HCT116 (cell line): ENCODE results near the gene HSPA9. TPM values are rescaled to one million over a fixed set of nuclear protein-coding genes. Genes with fewer than 3 reads are reported as not detected.

Experiments used
- ATAC-seq: fragments of 200-7000 bp; cut with Tn5 transposase; 2 replicates; pipeline ENCODE4 v1.9.1; 2020; ENCODE audit warnings: mild to moderate bottlenecking, moderate library complexity
- BruUV-seq: library from RNA; stranded (reverse); fragments of 400-500 nt; replicated peaks from 2 replicates; lab custom pipeline; 2021; lab: Mats Ljungman, UMichigan
- CTCF ChIA-PET: fragments of 300-600 bp; sonication (Branson Sonifier 250); formaldehyde crosslinking; loops from one replicate; lab custom pipeline; 2021; ENCODE audit warnings: antibody characterized with exemption; lab: Charles Lee
- POLR2A ChIA-PET: fragments of 300-600, 350-600 bp; sonication (Branson Sonifier 250); formaldehyde crosslinking; loops from one replicate; lab custom pipeline; 2021; ENCODE audit warnings: antibody characterized with exemption; lab: Charles Lee
- RAD21 ChIA-PET, 2 experiments: fragments of 300-600 bp; sonication (Branson Sonifier 250); formaldehyde crosslinking; loops; one replicate each; lab custom pipeline; 2023; ENCODE audit warnings: low total read pairs in 2 of 2; ENCODE audit not compliant: uncharacterized antibody in 2 of 2, unreplicated experiment in 2 of 2, low non-redundant PET in 1 of 2; lab: Charles Lee
- DNase-seq: peaks from one replicate; pipeline ENCODE4 v3.0.0-alpha.2; 2010; ENCODE audit warnings: low read depth, low spot score
- H2AFZ ChIP-seq: fragments of 200-600 bp; shearing (Covaris generic), sonication (generic); 2 replicates; pipeline ENCODE4 v1.6.1; 2017; ENCODE audit warnings: low read depth, mixed run types, mixed read lengths, antibody characterized with exemption, low read length; ENCODE audit not compliant: poor library complexity, severe bottlenecking
- H3K27ac ChIP-seq: 2 replicates; pipeline ENCODE4 v1.5.1; 2012; ENCODE audit warnings: low read depth, low read length
- H3K27me3 ChIP-seq: fragments of 200-600 bp; sonication (generic); 2 replicates; pipeline ENCODE4 v1.6.1; 2016; ENCODE audit warnings: mixed run types, low read length, mixed read lengths; ENCODE audit not compliant: insufficient read depth
- H3K36me3 ChIP-seq, 2 experiments: fragments of 200-500 bp in 1 of 2; fragments of 200-600 bp in 1 of 2; sonication (Bioruptor generic) in 1 of 2; sonication (generic) in 1 of 2; 2 replicates each; pipeline versions ENCODE4 v1.5.1 to v1.6.1; 2014 to 2016; ENCODE audit warnings: low read length in 2 of 2, inconsistent platforms in 1 of 2, mixed read lengths in 1 of 2, mixed run types in 1 of 2; ENCODE audit not compliant: insufficient read depth in 2 of 2, control insufficient read depth in 1 of 2
- H3K4me1 ChIP-seq, 2 experiments: fragments of 200-600 bp in 1 of 2; sonication (generic) in 1 of 2; 2 replicates each; pipeline versions ENCODE4 v1.5.1 to v1.6.1; 2012 to 2017; ENCODE audit warnings: low read length in 2 of 2, inconsistent platforms in 1 of 2, mild to moderate bottlenecking in 1 of 2, mixed read lengths in 1 of 2, mixed run types in 1 of 2, moderate library complexity in 1 of 2; ENCODE audit not compliant: insufficient read depth in 2 of 2, control insufficient read depth in 1 of 2
- H3K4me2 ChIP-seq: fragments of 200-600 bp; sonication (generic); 2 replicates; pipeline ENCODE4 v1.6.1; 2017; ENCODE audit warnings: mixed run types, low read length, mixed read lengths
- H3K4me3 ChIP-seq, 2 experiments: fragments of 200-600 bp in 1 of 2; sonication (generic) in 1 of 2; replicated peaks in 1 of 2; 2 replicates each; pipeline ENCODE4 v1.5.1; 2011 to 2016; ENCODE audit warnings: low read length in 2 of 2, control low read depth in 1 of 2, low read depth in 1 of 2, mild to moderate bottlenecking in 1 of 2, mixed read lengths in 1 of 2, mixed run types in 1 of 2
- H3K79me2 ChIP-seq: fragments of 200-600 bp; sonication (generic); 2 replicates; pipeline ENCODE4 v1.6.1; 2017; ENCODE audit warnings: mild to moderate bottlenecking, mixed run types, low read length, moderate library complexity, mixed read lengths; ENCODE audit not compliant: insufficient read depth
- H3K9ac ChIP-seq: fragments of 200-600 bp; sonication (generic); 2 replicates; pipeline ENCODE4 v1.6.1; 2016; ENCODE audit warnings: low read length, mixed read lengths
- H3K9me2 ChIP-seq: fragments of 200-600 bp; sonication (generic), shearing (Covaris generic); 2 replicates; pipeline ENCODE4 v1.6.1; 2017; ENCODE audit warnings: mixed run types, mild to moderate bottlenecking, moderate library complexity; ENCODE audit not compliant: insufficient read depth
- H3K9me3 ChIP-seq, 2 experiments: fragments of 200-500 bp in 1 of 2; fragments of 200-600 bp in 1 of 2; sonication (Bioruptor generic) in 1 of 2; sonication (generic) in 1 of 2; 2 replicates each; pipeline ENCODE4 v1.6.1; 2014 to 2017; ENCODE audit warnings: low read length in 2 of 2, mixed read lengths in 2 of 2, inconsistent platforms in 1 of 2, low read depth in 1 of 2, mild to moderate bottlenecking in 1 of 2, mixed run types in 1 of 2, moderate library complexity in 1 of 2; ENCODE audit not compliant: control insufficient read depth in 1 of 2, insufficient read depth in 1 of 2
- H4K20me1 ChIP-seq: fragments of 200-600 bp; sonication (generic), shearing (Covaris generic); 2 replicates; pipeline ENCODE4 v1.6.1; 2017; ENCODE audit warnings: mixed run types, mild to moderate bottlenecking, moderate library complexity; ENCODE audit not compliant: insufficient read depth
- ATF3 ChIP-seq: IDR thresholded peaks from 2 replicates; pipeline ENCODE4 v1.6.1; 2012
- CBX3 ChIP-seq: IDR thresholded peaks from 2 replicates; pipeline ENCODE4 v1.6.1; 2012; ENCODE audit warnings: low read depth
- CEBPB ChIP-seq: IDR thresholded peaks from 2 replicates; pipeline ENCODE4 v1.6.1; 2012; ENCODE audit warnings: low read depth
- EGR1 ChIP-seq: IDR thresholded peaks from 2 replicates; pipeline ENCODE4 v1.6.1; 2012; ENCODE audit warnings: low read depth
- ELF1 ChIP-seq: IDR thresholded peaks from 2 replicates; pipeline ENCODE4 v1.6.1; 2012; ENCODE audit warnings: low read depth, borderline replicate concordance
- EZH2 ChIP-seq: fragments of 200-600 bp; sonication (generic); IDR thresholded peaks from 2 replicates; pipeline ENCODE4 v1.6.1; 2017; ENCODE audit warnings: antibody characterized with exemption, mixed run types
- JUND ChIP-seq: IDR thresholded peaks from 2 replicates; pipeline ENCODE4 v1.6.1; 2012
- MAX ChIP-seq: IDR thresholded peaks from 2 replicates; pipeline ENCODE4 v1.6.1; 2012
- RAD21 ChIP-seq: IDR thresholded peaks from 2 replicates; pipeline ENCODE4 v1.6.1; 2012; ENCODE audit warnings: low read depth, mild to moderate bottlenecking
- SRF ChIP-seq: IDR thresholded peaks from 2 replicates; pipeline ENCODE4 v1.6.1; 2012; ENCODE audit warnings: low read depth
- TCF7L2 ChIP-seq: IDR thresholded peaks from 2 replicates; pipeline ENCODE4 v1.7.0; 2011; ENCODE audit warnings: borderline replicate concordance, inconsistent platforms; ENCODE audit not compliant: insufficient read depth, insufficient read length; ENCODE audit errors: extremely low read depth
- YY1 ChIP-seq: IDR thresholded peaks from 2 replicates; pipeline ENCODE4 v1.6.1; 2011; ENCODE audit warnings: low read length, low read depth, moderate library complexity, mild to moderate bottlenecking; ENCODE audit not compliant: insufficient replicate concordance; ENCODE audit errors: extremely low read depth
- ZFX ChIP-seq: fragments of 450-650 bp; IDR thresholded peaks from 2 replicates; pipeline ENCODE4 v1.6.1; 2017
- intact Hi-C: fragments of 100-400 bp; cut with micrococcal nuclease; formaldehyde crosslinking; loops from 2 replicates; pipeline ENCODE4 v1.10.0; 2022
- total RNA-seq: library from RNA; stranded (reverse); gene quantifications from one replicate; pipeline ENCODE4 v1.2.1, GENCODE V29; 2021; ENCODE audit not compliant: unreplicated experiment
- TF ChIP-seq, protein P1 (sequence below): IDR thresholded peaks from 2 replicates; pipeline ENCODE4 v1.6.1; 2011; ENCODE audit warnings: mild to moderate bottlenecking, low read length, moderate library complexity; ENCODE audit not compliant: insufficient replicate concordance; ENCODE audit errors: extremely low read depth
- TF ChIP-seq, protein P2 (sequence below), 3 experiments: fragments of 200-600 bp in 1 of 3; sonication (generic) in 1 of 3; IDR thresholded peaks in 2 of 3; conservative IDR thresholded peaks in 1 of 3; 2 replicates each; pipeline ENCODE4 v1.5.1; 2012 to 2017; ENCODE audit warnings: low read depth in 2 of 3, low read length in 2 of 3, antibody characterized with exemption in 1 of 3, borderline replicate concordance in 1 of 3, control low read depth in 1 of 3, mild to moderate bottlenecking in 1 of 3, mixed read lengths in 1 of 3, mixed run types in 1 of 3, moderate library complexity in 1 of 3; ENCODE audit not compliant: insufficient read depth in 1 of 3
- TF ChIP-seq, protein P3 (sequence below): IDR thresholded peaks from 2 replicates; pipeline ENCODE4 v1.6.1; 2012; ENCODE audit warnings: low read depth

The HSPA9 gene
- total RNA-seq, 1 experiment from 2014 or later, result 486 TPM

- Histone ChIP-seq H3K9ac (no peak overlapping the region), H3K9me3 (no peaks in the 10 kb centered on the region), H3K9me2 (no peaks in the 10 kb centered on the region), H3K4me3 (no peak overlapping the region), H3K4me2 (no peak overlapping the region), H2AFZ (no peak overlapping the region), H4K20me1 (no peaks in the 10 kb centered on the region), H3K79me2 (no peaks in the 10 kb centered on the region), H3K36me3 (no peaks in the 10 kb centered on the region), H3K4me1 (peaks cover 0 to 2% of the 10 kb centered on the region in 2 experiments; a peak in 1 of 4 replicates), H3K27me3 (no peaks in the 10 kb centered on the region), H3K27ac (no peak overlapping the region)
- DNase-seq (no peak), ATAC-seq (no peak)
- POLR2A ChIA-PET, result no interaction called here
- TF ChIP-seq CBX3 (no peak), RAD21 (no peak), CEBPB (no peak), JUND (no peak), TCF7L2 (no peak), SRF (no peak), EGR1 (no peak), ATF3 (no peak), EZH2 (no peak), MAX (no peak), ZFX (no peak), ELF1 (no peak), YY1 (no peak)
- TF ChIP-seq, protein P1, sequence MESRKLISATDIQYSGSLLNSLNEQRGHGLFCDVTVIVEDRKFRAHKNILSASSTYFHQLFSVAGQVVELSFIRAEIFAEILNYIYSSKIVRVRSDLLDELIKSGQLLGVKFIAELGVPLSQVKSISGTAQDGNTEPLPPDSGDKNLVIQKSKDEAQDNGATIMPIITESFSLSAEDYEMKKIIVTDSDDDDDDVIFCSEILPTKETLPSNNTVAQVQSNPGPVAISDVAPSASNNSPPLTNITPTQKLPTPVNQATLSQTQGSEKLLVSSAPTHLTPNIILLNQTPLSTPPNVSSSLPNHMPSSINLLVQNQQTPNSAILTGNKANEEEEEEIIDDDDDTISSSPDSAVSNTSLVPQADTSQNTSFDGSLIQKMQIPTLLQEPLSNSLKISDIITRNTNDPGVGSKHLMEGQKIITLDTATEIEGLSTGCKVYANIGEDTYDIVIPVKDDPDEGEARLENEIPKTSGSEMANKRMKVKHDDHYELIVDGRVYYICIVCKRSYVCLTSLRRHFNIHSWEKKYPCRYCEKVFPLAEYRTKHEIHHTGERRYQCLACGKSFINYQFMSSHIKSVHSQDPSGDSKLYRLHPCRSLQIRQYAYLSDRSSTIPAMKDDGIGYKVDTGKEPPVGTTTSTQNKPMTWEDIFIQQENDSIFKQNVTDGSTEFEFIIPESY, result no peak
- TF ChIP-seq, protein P2, sequence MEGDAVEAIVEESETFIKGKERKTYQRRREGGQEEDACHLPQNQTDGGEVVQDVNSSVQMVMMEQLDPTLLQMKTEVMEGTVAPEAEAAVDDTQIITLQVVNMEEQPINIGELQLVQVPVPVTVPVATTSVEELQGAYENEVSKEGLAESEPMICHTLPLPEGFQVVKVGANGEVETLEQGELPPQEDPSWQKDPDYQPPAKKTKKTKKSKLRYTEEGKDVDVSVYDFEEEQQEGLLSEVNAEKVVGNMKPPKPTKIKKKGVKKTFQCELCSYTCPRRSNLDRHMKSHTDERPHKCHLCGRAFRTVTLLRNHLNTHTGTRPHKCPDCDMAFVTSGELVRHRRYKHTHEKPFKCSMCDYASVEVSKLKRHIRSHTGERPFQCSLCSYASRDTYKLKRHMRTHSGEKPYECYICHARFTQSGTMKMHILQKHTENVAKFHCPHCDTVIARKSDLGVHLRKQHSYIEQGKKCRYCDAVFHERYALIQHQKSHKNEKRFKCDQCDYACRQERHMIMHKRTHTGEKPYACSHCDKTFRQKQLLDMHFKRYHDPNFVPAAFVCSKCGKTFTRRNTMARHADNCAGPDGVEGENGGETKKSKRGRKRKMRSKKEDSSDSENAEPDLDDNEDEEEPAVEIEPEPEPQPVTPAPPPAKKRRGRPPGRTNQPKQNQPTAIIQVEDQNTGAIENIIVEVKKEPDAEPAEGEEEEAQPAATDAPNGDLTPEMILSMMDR (IDR thresholded peaks at IDR 0.05 in 2 of 3, conservative IDR thresholded peaks at IDR 0.05 in 1 of 3; ENCODE audit: borderline replicate concordance in 1 of 3, insufficient read depth in 1 of 3, low read depth in 2 of 3, low read length in 2 of 3), result no peak
- TF ChIP-seq, protein P3, sequence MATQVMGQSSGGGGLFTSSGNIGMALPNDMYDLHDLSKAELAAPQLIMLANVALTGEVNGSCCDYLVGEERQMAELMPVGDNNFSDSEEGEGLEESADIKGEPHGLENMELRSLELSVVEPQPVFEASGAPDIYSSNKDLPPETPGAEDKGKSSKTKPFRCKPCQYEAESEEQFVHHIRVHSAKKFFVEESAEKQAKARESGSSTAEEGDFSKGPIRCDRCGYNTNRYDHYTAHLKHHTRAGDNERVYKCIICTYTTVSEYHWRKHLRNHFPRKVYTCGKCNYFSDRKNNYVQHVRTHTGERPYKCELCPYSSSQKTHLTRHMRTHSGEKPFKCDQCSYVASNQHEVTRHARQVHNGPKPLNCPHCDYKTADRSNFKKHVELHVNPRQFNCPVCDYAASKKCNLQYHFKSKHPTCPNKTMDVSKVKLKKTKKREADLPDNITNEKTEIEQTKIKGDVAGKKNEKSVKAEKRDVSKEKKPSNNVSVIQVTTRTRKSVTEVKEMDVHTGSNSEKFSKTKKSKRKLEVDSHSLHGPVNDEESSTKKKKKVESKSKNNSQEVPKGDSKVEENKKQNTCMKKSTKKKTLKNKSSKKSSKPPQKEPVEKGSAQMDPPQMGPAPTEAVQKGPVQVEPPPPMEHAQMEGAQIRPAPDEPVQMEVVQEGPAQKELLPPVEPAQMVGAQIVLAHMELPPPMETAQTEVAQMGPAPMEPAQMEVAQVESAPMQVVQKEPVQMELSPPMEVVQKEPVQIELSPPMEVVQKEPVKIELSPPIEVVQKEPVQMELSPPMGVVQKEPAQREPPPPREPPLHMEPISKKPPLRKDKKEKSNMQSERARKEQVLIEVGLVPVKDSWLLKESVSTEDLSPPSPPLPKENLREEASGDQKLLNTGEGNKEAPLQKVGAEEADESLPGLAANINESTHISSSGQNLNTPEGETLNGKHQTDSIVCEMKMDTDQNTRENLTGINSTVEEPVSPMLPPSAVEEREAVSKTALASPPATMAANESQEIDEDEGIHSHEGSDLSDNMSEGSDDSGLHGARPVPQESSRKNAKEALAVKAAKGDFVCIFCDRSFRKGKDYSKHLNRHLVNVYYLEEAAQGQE, result no peak
- BruUV-seq, result no TSS peak
- CTCF ChIA-PET, result no interaction called here
- intact Hi-C loops, result no loop called here
- RAD21 ChIA-PET, result no interaction called here
Observed at GRCh38 chr5:138606378-138607064, 31.3 kb upstream of the HSPA9 start.
